ENCODE measurements around the gene CBARP. TPM values are rescaled to one million over a fixed set of nuclear protein-coding genes. Genes with fewer than 3 reads are reported as not detected.

The CBARP gene
- total RNA-seq, 1 experiment from 2014 or later, result 23.8 TPM

DNA sequence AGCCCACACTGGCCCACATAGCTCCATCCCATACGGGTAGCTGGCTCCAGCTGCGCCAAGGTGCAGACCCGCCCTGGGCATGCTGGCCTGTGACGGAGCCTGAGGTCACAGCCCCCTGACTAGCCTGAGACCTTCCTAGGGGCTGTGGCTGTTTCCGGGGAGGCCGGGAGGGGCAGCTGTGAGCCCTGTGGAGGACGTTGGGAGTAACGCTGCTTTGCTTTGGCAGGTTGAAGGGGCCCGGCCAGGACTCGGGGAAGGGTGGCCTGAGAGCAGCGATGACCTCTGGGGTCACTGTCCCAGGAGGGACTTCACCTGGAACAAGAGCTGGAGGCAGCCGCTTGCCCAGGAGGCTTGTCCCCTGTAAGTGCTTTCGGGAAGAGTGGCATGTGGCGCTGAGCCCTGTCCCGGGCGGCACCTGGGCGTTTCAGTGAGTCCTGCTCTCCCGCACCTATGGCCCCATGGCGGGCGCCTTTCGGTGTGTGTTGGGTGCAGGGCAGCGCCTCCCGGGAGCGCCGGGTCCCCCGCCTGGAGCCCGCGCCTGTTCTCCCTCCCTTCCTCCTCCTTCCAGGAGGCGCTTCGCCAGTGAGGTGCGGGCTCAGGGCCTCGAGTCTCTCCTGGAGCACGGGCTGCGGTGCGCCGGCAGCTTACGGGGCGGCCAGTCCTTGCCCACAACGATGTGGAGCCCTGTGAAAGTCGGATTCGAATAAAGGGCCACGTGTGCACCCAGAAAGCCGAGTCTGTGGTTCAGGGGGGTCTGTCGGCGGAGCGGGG lies 36.5 kb upstream of the CBARP start:
- ChIA-PET CTCF (interaction anchor here (2.7 kb wide), 1 partner anchor 30 kb away, joined by 31 read pairs; no protein-coding TSS in a partner anchor), POLR2A (interaction anchor here (1.3 to 2.1 kb wide), 5 partner anchors 10 to 33 kb away, joined by 3 to 12 read pairs (median 5); partner anchors contain the start of gene ATP5F1D), RAD21 (ENCODE audit: low non-redundant PET in 1 of 2, low total read pairs in 2 of 2, uncharacterized antibody in 2 of 2, unreplicated experiment in 2 of 2) (interaction anchor here in 1 of 2 experiments (1.0 kb wide), 1 partner anchor 30 kb away, joined by 4 read pairs; no protein-coding TSS in a partner anchor)
- TF ChIP-seq SP1 (IDR thresholded peaks at IDR 0.05; ENCODE audit: low read depth) (no peak), TCF7L2 (IDR thresholded peaks at IDR 0.05; ENCODE audit: borderline replicate concordance, extremely low read depth, insufficient read depth, insufficient read length) (no peak), ZNF274 (IDR thresholded peaks at IDR 0.05; ENCODE audit: low read depth, low read length) (no peak)
- TF ChIP-seq, protein P1, sequence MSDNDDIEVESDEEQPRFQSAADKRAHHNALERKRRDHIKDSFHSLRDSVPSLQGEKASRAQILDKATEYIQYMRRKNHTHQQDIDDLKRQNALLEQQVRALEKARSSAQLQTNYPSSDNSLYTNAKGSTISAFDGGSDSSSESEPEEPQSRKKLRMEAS (IDR thresholded peaks at IDR 0.05), result peak; percentile 25
- peak overlapping the region; percentile 99 for H3K4me2 ChIP-seq (ENCODE audit: low read length)
- BruUV-seq (replicated peaks), result no TSS peak
- intact Hi-C loops (cut with micrococcal nuclease), result loop anchor here (10.0 kb wide), 1 partner anchor 131 kb away; the partner anchor contains the start of genes DAZAP1 and GAMT
- no peaks in the 10 kb centered on the region for H4K20me1 ChIP-seq (ENCODE audit: insufficient read depth)
- no peaks in the 10 kb centered on the region for H3K27me3 ChIP-seq (ENCODE audit: insufficient read depth, low read length)
- H2AFZ ChIP-seq (ENCODE audit: low read depth, low read length, poor library complexity, severe bottlenecking), result no peak overlapping the region
- DNase-seq (ENCODE audit: low read depth, low spot score) (no peak), ATAC-seq (no peak)
- H3K36me3 ChIP-seq (ENCODE audit: control insufficient read depth in 1 of 2, insufficient read depth in 2 of 2, low read length in 2 of 2), result peaks cover 27 to 36% of the 10 kb centered on the region in 2 experiments; a peak in 3 of 4 replicates
- no peaks in the 10 kb centered on the region for H3K9me2 ChIP-seq (ENCODE audit: insufficient read depth)
- H3K27ac ChIP-seq (ENCODE audit: low read depth, low read length), result peak overlapping the region; percentile 100
- peak overlapping the region; percentile 84 to 85 for H3K4me3 ChIP-seq (replicated peaks in 1 of 2; ENCODE audit: low read depth in 1 of 2, low read length in 2 of 2)
- H3K9ac ChIP-seq (ENCODE audit: low read length), result peak overlapping the region; percentile 97
- peaks cover 72% of the 10 kb centered on the region for H3K79me2 ChIP-seq (ENCODE audit: insufficient read depth, low read length)
- no peaks in the 10 kb centered on the region for H3K9me3 ChIP-seq (ENCODE audit: control insufficient read depth in 1 of 2, insufficient read depth in 1 of 2, low read depth in 1 of 2, low read length in 2 of 2)
- peaks cover 26 to 59% of the 10 kb centered on the region in 2 experiments for H3K4me1 ChIP-seq (ENCODE audit: control insufficient read depth in 1 of 2, insufficient read depth in 2 of 2, low read length in 2 of 2)
